GM23248 (cell line): ENCODE results near the gene NOTO.

ENCODE experiments used
- EZH2 ChIP-seq: fragments of 200-600 bp; sonication (generic); IDR thresholded peaks from 2 replicates; pipeline ENCODE4 v1.6.1; 2018; ENCODE audit warnings: antibody characterized with exemption, mild to moderate bottlenecking; ENCODE audit not compliant: insufficient read depth, poor library complexity, severe bottlenecking
- EZH2phosphoT487 ChIP-seq: fragments of 200-600 bp; sonication (generic); IDR thresholded peaks from 2 replicates; pipeline ENCODE4 v1.6.1; 2018; ENCODE audit warnings: antibody characterized with exemption, moderate library complexity, mild to moderate bottlenecking, low read depth; ENCODE audit not compliant: insufficient read depth

- TF ChIP-seq EZH2: no peak
- TF ChIP-seq EZH2phosphoT487: no peak
Observed at GRCh38 chr2:73259276-73259675, 56.9 kb downstream of the NOTO start.
